HT-29 (cell line): ENCODE data around the gene GRID1. TPM values are rescaled to one million over a fixed set of nuclear protein-coding genes. Genes with fewer than 3 reads are reported as not detected.

Experiments used
- DNase-seq: peaks from one replicate; pipeline ENCODE4 v3.0.0-alpha.2; 2015; ENCODE audit warnings: low spot score
- total RNA-seq: library from RNA; depleted of rRNA; stranded (reverse); fragments of >200 nt; shearing (Covaris generic); gene quantifications from 2 replicates; pipeline ENCODE4 v1.2.3, GENCODE V29; 2014

The GRID1 gene
- total RNA-seq, 1 experiment from 2014 or later, result not detected

DNA sequence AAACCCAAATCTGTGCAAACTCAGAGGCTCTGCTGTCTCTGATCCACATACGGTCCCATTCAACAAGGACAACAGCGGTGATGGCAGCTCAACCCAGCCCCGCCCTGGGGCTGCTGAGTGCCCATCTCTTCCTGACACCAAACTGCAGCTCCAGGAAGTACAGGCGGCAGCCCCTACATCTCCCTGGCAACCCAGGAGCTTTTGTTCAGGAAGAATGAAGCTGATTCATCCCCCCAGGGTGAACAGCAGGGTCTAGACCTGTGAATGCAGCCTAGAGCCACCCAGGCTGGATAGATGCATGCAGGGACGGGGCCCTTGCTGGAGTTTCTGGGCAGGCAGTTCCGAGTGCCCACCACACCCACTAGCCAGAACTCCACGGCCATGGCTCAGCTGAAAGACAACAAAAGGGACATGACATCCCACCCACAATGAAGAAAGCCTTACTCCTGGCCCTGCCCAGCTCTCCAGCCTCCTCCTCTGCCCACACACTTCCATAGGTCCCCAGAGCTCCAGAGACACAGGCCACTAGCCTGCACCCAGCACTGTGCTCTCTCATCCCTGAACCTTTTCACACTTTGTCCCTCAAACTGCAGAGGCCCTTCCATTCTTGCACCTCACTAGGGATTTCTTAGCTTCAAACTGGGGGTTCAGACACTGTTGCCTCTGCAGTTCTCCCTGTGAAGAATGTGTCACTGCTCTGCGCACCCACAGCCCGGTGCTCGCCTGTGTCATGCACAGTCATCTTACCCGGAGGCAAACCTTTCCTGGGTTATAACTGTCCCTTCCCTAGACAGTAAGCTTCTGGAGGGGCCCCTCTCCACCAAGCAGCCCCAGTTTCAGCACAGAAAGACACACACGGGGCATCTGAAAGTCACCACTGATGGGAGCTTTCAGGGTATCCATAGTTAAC, 99.1 kb downstream of the GRID1 start:
- DNase-seq, result no peak

- DNase-seq, result no peak
Measured at GRCh38 chr10:86266446-86267242, 100.0 kb downstream of the GRID1 start.

- no peak for DNase-seq
Measured at GRCh38 chr10:86265895-86266259, 100.7 kb downstream of the GRID1 start.

DNA sequence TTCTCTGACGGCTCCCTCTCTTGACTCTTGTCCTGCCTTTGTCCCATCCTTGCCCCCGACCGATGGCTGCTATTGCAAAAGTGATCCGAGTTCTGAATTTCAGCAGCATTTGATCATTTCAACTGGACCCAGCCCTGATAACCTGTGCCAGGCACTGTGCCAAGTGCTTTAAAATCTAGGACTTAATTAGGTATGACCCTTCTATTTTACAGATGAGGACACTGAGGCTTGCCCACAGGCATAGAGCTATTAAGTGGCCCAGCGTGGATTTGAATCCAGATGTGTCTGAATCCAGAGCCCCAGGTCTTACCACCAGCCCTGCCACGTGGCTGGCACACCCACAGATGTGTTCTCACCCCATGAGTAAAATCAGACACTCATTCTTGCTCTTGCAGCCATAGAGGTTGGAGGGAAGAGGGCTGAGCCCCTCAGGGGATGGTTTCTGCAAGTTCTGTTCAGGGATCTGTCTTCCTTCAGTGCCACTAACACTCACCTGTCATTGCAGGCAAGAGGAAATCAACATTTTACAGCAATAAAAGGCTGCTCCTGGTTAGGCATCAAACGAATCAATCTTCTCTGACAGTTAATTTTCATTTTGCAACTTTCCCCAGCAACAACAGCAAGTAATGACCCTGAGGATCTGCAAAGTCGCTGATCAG, 101.2 kb downstream of the GRID1 start:
- DNase-seq, result no peak

DNA sequence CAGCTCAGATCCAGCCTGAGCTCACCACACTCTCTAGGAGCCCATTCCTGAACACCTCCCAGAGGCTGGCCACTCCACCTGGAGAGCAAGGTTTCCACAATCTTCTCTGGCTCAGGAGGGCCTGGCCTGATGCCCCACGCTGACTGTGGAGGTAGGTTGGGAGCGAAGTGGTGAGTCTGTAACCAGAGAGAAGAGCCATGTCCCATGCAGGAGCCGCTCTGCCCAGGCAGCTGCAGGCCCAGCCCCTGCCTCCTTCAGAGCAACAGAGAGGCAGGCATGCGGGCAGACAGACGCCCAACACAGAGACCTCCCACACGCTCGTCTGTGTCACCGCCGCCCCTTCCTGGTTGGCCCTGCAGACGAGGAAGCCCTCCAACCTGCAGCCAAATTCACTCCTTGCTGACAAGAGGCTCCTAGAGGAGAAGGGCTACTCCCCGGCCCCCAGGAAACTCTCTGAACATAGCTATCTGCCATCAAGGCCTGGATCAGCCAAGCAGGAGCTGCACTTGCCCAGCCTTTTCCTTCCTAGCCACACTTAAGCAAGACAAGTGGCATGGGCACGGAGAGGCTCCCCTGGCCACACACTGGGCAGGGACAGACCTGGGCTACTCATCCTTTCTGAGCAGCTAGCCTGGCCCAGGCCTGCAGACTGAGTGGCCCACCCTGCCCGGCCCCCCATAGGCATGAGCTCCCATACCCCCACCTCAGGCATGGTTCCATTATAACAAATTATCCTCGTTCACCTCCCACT, 101.9 kb downstream of the GRID1 start:
- no peak for DNase-seq

GRCh38 chr10:86263907-86264306, 102.7 kb downstream of the GRID1 start:
- DNase-seq, result no peak

- no peak for DNase-seq
Measured at GRCh38 chr10:86263209-86263608, 103.4 kb downstream of the GRID1 start.

GRCh38 chr10:86262688-86263181, 103.9 kb downstream of the GRID1 start:
- no peak for DNase-seq

GRCh38 chr10:86261941-86262687, 104.5 kb downstream of the GRID1 start:
- DNase-seq, result peak; percentile 71

GRCh38 chr10:86261470-86261869, 105.1 kb downstream of the GRID1 start:
- DNase-seq, result no peak

- DNase-seq, result no peak
Measured at GRCh38 chr10:86260564-86260963, 106.0 kb downstream of the GRID1 start.

DNA sequence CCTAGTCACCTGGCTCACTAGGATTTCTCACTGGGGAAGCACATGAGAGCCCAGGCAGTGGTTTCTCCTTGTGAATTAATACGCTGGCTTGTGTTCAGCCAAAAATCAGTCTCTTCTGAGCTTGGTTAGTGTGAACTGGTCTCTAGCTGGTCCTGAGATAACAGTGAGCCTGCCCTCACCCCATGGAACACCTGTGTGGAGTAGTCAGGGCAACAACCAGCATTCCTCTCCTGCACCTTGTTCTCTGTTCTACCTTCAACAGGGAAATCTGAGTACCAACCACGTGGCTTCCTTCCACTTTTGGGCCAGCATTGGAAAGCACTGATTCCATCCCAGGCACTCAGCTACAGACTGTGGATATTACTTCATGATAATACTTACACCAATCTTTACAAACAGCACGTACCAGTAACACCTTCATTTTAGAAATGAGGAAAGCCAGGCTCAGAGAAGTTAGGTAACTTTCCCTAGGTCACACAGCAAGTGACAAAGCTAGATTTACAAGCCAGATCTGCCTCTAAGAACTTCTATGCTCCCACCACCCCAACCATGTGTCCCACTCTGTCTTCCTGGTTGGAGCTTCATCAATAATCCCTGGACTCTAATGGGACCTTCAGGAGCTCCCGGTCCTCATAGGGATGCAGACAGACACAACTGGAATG, 106.6 kb downstream of the GRID1 start:
- no peak for DNase-seq

DNA sequence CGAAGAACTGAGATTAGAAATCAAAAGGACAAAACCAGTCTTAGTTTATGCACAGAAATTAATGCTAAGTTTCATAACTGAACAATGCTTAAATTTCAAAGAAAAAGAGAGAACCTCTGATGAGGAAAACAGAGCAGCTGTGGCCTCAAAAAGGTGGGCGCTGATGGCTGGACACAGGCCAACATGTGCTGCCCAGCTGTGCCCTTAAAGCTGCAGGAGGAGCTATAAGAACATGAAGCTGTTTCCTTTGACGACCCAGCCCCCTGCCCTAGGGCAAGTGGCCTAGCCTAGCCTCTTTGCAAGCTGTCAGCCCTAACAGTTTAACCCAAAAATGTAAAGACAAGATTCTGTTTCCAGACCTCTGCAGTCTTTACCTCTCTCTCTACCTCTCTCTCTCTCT, 107.7 kb downstream of the GRID1 start:
- no peak for DNase-seq

DNA sequence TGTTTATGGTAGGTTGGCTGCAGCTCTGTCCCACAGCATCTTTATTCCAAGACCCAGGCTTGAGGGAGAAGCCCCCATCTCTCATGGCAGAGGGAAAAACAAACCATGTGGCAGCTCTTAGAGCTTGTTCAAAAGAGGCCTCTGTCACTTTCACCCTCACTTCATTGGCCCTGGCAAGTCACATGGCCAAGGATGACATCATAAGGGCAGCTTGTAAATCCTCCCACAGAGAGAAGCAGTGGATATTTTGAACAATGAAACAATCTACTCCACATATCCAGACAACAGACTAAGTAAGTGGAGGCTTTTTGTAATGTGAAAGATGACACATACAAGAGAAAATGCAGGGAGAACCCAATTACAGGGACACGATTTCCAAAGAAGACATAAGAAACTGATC, 108.1 kb downstream of the GRID1 start:
- no peak for DNase-seq

- no peak for DNase-seq
Measured at GRCh38 chr10:86257683-86258082, 108.9 kb downstream of the GRID1 start.

GRCh38 chr10:86256690-86257315, 109.8 kb downstream of the GRID1 start:
- DNase-seq, result no peak

DNA sequence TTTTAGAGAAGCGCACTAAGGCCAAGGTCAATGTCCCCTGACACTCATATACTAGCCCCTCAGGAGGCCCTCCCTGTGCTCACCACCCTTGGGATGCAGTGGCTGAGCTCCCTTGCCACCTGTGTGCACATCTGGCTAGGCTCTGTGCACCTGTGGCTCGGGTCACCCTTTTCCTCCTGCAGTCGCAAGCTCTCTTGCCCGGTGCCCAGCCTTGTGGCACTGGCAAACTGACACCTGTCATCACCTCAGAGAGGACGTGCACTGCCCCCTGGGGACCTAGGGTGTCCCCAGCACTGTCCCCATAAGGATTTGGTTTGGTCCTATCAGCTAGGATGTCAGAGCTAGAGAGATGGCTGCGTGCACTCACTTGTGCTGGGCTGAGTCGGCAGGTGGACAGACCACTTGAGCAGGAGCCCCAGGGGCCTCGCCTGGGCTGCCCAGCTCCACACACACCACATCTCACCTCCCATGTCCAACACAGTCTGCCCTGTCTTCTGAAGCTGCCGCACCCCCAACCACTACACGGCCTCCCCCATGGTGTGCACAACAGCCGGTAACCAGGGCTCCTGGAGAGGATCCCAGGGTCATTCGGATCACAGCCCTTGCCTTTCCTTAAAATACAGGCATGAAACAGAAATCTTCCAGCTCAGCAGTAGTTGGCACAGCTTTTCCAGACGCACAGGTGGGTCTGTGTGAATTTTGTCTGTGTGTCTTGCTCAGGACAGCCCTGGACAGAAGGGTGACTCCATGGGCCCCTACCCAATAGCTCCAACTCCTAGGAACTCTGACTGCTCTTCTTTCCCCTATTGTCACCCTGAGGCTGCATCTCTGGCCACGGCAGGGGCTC, 111.0 kb downstream of the GRID1 start:
- no peak for DNase-seq

DNA sequence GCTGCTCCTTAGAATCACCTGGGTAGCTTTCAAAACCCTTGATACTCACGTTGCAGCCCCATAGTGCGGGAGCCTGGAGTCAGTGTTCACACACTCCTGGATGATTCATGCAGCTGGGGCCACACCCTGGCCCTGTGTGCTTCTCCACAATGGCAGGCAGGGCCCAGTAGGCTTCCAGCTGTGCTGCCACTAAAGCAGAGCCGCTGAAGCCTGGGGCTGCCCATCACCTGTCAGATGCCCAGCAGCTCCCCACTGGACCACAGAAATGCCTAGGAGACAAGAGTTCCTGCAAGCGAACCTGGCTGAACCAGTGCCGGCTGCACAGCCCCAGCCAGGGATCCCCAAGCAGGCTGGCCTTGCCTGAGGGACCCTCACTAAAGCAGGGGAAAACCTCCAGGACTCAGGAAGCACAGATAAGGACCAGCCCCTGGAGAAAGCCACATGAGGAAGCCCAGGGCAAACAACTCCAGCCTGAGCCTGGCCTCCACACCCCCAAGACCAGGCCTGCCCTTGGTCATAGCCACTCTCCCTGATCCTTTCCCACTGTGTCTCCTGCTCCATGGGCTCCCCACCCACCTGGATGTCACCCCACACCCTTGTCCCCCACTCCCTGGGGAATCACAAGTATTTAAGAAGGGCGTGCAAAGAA, 111.9 kb downstream of the GRID1 start:
- DNase-seq, result no peak
